IMR-90 (cell line): ENCODE results near the gene ZNF418. TPM values are rescaled to one million over a fixed set of nuclear protein-coding genes. Genes with fewer than 3 reads are reported as not detected.

ENCODE experiments used
- ATAC-seq: fragments of 200-7000 bp; cut with Tn5 transposase; 2 replicates; pipeline ENCODE4 v1.9.1; 2020; ENCODE audit warnings: low read depth, mild to moderate bottlenecking, moderate library complexity
- BruUV-seq: library from RNA; stranded (reverse); fragments of 400-500 nt; replicated peaks from 2 replicates; lab custom pipeline; 2021; lab: Mats Ljungman, UMichigan
- CTCF ChIA-PET: fragments of 300-600 bp; formaldehyde crosslinking; extraction: SDS; loops from one replicate; lab custom pipeline; 2021; ENCODE audit warnings: antibody characterized with exemption; lab: Yijun Ruan, JAX
- POLR2A ChIA-PET: fragments of 300-600 bp; sonication (Branson Sonifier 250); formaldehyde crosslinking; loops from one replicate; lab custom pipeline; 2022; ENCODE audit warnings: antibody characterized with exemption; ENCODE audit not compliant: unreplicated experiment; lab: Charles Lee
- DNase-seq: peaks from one replicate; pipeline ENCODE4 v3.0.0; 2013
- H2AFZ ChIP-seq: replicated peaks from 2 replicates; pipeline ENCODE3; 2013; ENCODE audit warnings: low read length, mild to moderate bottlenecking; ENCODE audit not compliant: poor library complexity
- H2AK5ac ChIP-seq: 2 replicates; pipeline ENCODE4 v1.6.1; 2013; ENCODE audit warnings: low read depth, low read length, inconsistent platforms
- H2AK9ac ChIP-seq: replicated peaks from 2 replicates; pipeline ENCODE3; 2013; ENCODE audit warnings: mild to moderate bottlenecking, low read depth, low read length, moderate library complexity; ENCODE audit not compliant: poor library complexity
- H2BK120ac ChIP-seq: 2 replicates; pipeline ENCODE4 v1.6.1; 2013; ENCODE audit warnings: low read depth, low read length, inconsistent platforms
- H2BK15ac ChIP-seq: 3 replicates; pipeline ENCODE4 v1.6.1; 2013; ENCODE audit warnings: low read depth, low read length, inconsistent platforms
- H2BK20ac ChIP-seq: 2 replicates; pipeline ENCODE4 v1.6.1; 2013; ENCODE audit warnings: low read depth, mild to moderate bottlenecking, inconsistent platforms, low read length, moderate library complexity
- H2BK5ac ChIP-seq: 2 replicates; pipeline ENCODE4 v1.6.1; 2013; ENCODE audit warnings: mild to moderate bottlenecking, low read depth, low read length, inconsistent platforms; ENCODE audit not compliant: poor library complexity, severe bottlenecking
- H3K14ac ChIP-seq: replicated peaks from 2 replicates; pipeline ENCODE4 v1.6.1; 2013; ENCODE audit warnings: low read depth, low read length, inconsistent platforms
- H3K18ac ChIP-seq: 2 replicates; pipeline ENCODE4 v1.6.1; 2013; ENCODE audit warnings: low read depth, low read length, control low read depth
- H3K23ac ChIP-seq: 2 replicates; pipeline ENCODE4 v1.6.1; 2013; ENCODE audit warnings: low read depth, low read length, inconsistent platforms
- H3K27ac ChIP-seq: 2 replicates; pipeline ENCODE4 v1.5.1; 2013; ENCODE audit warnings: mild to moderate bottlenecking, control low read depth, low read length; ENCODE audit not compliant: insufficient read depth
- H3K27me3 ChIP-seq: 2 replicates; pipeline ENCODE4 v1.6.1; 2013; ENCODE audit warnings: low read length; ENCODE audit not compliant: control insufficient read depth, insufficient read depth
- H3K36me3 ChIP-seq: 2 replicates; pipeline ENCODE4 v1.6.1; 2013; ENCODE audit warnings: low read length, mixed read lengths; ENCODE audit not compliant: control insufficient read depth, insufficient read depth
- H3K4ac ChIP-seq: 2 replicates; pipeline ENCODE4 v1.6.1; 2013; ENCODE audit warnings: low read depth, low read length, inconsistent platforms
- H3K4me1 ChIP-seq: 2 replicates; pipeline ENCODE4 v1.6.1; 2013; ENCODE audit warnings: low read length, mixed read lengths; ENCODE audit not compliant: control insufficient read depth, insufficient read depth
- H3K4me2 ChIP-seq: 2 replicates; pipeline ENCODE4 v1.6.1; 2013; ENCODE audit warnings: low read depth, mild to moderate bottlenecking, control low read depth, low read length, moderate library complexity
- H3K4me3 ChIP-seq: 2 replicates; pipeline ENCODE4 v1.5.1; 2013; ENCODE audit warnings: low read depth, mild to moderate bottlenecking, control low read depth, low read length, moderate library complexity; ENCODE audit not compliant: insufficient read depth
- H3K56ac ChIP-seq: 2 replicates; pipeline ENCODE4 v1.6.1; 2013; ENCODE audit warnings: low read length, inconsistent platforms; ENCODE audit not compliant: insufficient read depth; ENCODE audit errors: extremely low read depth
- H3K79me1 ChIP-seq, 2 experiments: 2 replicates each; pipeline ENCODE4 v1.6.1; 2013; ENCODE audit warnings: low read length in 2 of 2, inconsistent platforms in 1 of 2, low read depth in 1 of 2
- H3K9ac ChIP-seq: 2 replicates; pipeline ENCODE4 v1.6.1; 2013; ENCODE audit warnings: low read depth, low read length, control low read depth
- H3K9me1 ChIP-seq: 2 replicates; pipeline ENCODE4 v1.6.1; 2013; ENCODE audit warnings: low read length, inconsistent platforms; ENCODE audit not compliant: insufficient read depth
- H3K9me3 ChIP-seq: 2 replicates; pipeline ENCODE4 v1.6.1; 2013; ENCODE audit warnings: low read length; ENCODE audit not compliant: control insufficient read depth, insufficient read depth
- H4K20me1 ChIP-seq: 2 replicates; pipeline ENCODE4 v1.6.1; 2013; ENCODE audit warnings: low read length, inconsistent platforms; ENCODE audit not compliant: insufficient read depth
- H4K5ac ChIP-seq: 2 replicates; pipeline ENCODE4 v1.6.1; 2013; ENCODE audit warnings: mild to moderate bottlenecking, low read depth, low read length, control low read depth
- H4K8ac ChIP-seq, 2 experiments: 2 replicates each; pipeline ENCODE4 v1.6.1; 2013; ENCODE audit warnings: low read depth in 2 of 2, low read length in 2 of 2, control low read depth in 1 of 2, inconsistent platforms in 1 of 2
- H4K91ac ChIP-seq: 2 replicates; pipeline ENCODE4 v1.6.1; 2013; ENCODE audit warnings: low read depth, low read length, inconsistent platforms; ENCODE audit not compliant: insufficient read depth
- CHD1 ChIP-seq: IDR thresholded peaks from 2 replicates; pipeline ENCODE4 v1.6.1; 2012; ENCODE audit warnings: low read depth, low read length, improper control_type of control experiment
- POLR2A ChIP-seq: IDR thresholded peaks from 2 replicates; pipeline ENCODE4 v1.6.1; 2012; ENCODE audit warnings: mild to moderate bottlenecking, low read depth, low read length
- RAD21 ChIP-seq: IDR thresholded peaks from 2 replicates; pipeline ENCODE4 v1.6.1; 2012; ENCODE audit warnings: low read length, improper control_type of control experiment
- RCOR1 ChIP-seq: IDR thresholded peaks from 2 replicates; pipeline ENCODE4 v1.6.1; 2012; ENCODE audit warnings: mild to moderate bottlenecking, low read length, improper control_type of control experiment; ENCODE audit not compliant: insufficient replicate concordance
- SMC3 ChIP-seq: fragments of 150-350 bp; IDR thresholded peaks from 2 replicates; pipeline ENCODE4 v1.6.1; 2016; ENCODE audit warnings: low read depth, mild to moderate bottlenecking, antibody characterized with exemption, low read length, moderate library complexity
- WGBS, 2 experiments: methylation state at CpG; one replicate each; pipeline versions ENCODE4 v1.1.5 to v1.1.7; 2013; ENCODE audit warnings: missing lambda C conversion rate in 2 of 2; ENCODE audit not compliant: insufficient read length in 1 of 2; ENCODE audit errors: extremely low coverage in 2 of 2; 5-methylcytosine and 5-hydroxymethylcytosine counted together
- dilution Hi-C: fragments of 300-500 bp; cut with HindIII; formaldehyde crosslinking; loops from one replicate; pipeline ENCODE4 v1.14.3; 2018; ENCODE audit warnings: low sequenced_read_pairs; ENCODE audit not compliant: unreplicated experiment
- in situ Hi-C: fragments of 300-500 bp; cut with MboI; formaldehyde crosslinking; loops from 3 replicates; pipeline ENCODE4 v1.14.3; 2019; ENCODE audit warnings: low sequenced_read_pairs, inconsistent platforms, mixed read lengths
- intact Hi-C: fragments of 100-400 bp; cut with micrococcal nuclease; formaldehyde crosslinking; loops from 2 replicates; pipeline ENCODE4 v1.10.0; 2022
- polyA plus RNA-seq, 3 experiments: library from polyadenylated mRNA; depleted of rRNA; stranded (reverse); fragments of >200 nt; gene quantifications; 2 replicates each; pipeline ENCODE4 v1.2.3, GENCODE V29; 2012; ENCODE audit warnings: low replicate concordance in 1 of 3
- total RNA-seq: library from RNA; depleted of rRNA; stranded (reverse); fragments of >200 nt; gene quantifications from 2 replicates; pipeline ENCODE4 v1.2.3, GENCODE V29; 2012
- TF ChIP-seq, protein P1 (sequence below): conservative IDR thresholded peaks from 2 replicates; pipeline ENCODE4 v1.5.1; 2012; ENCODE audit warnings: mild to moderate bottlenecking, low read depth, low read length, improper control_type of control experiment

ZNF418 gene
- total and polyA plus RNA-seq, 2 of the 4 experiments (the other 2 are of a cell fraction): 2.1 to 3.4 TPM

DNA sequence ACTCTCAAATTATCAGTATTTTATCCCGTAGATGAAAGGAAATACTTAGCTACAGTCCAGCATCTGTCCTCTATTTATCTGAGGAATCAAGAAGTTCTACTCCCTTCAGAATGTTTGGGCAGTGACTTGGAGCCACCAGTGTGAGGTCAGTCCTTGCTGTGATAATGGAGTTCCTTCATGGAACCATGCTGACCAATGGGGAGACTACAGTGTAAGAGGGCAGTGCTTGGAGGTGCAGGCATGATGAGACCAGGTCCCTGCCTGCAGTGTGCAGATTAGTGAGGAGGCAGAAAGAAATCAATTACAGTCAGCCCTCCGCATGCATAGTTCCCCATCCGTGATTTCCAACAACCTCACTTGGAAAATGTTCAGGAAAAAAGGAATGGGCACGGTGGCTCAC is 39.2 kb upstream of the ZNF418 start, which contains the start of gene C19orf18:
Gene C19orf18 (minus strand): TSS at position 101 of the 400 bp plus-strand sequence. CDS start 102 bp downstream, outside the sequence.
- Histone ChIP-seq H2BK20ac (no peak within 1 kb of the TSS), H3K14ac (no peak within 1 kb of the TSS), H2AFZ (peak within 1 kb of the TSS; percentile 41), H4K8ac (no peak within 1 kb of the TSS), H3K36me3 (peaks cover 17% of the 10 kb centered on the region), H3K23ac (no peak within 1 kb of the TSS), H3K56ac (no peak within 1 kb of the TSS), H3K4me2 (no peak within 1 kb of the TSS), H3K79me1 (no peaks in the 10 kb centered on the region), H3K4ac (no peak within 1 kb of the TSS), H3K9me3 (peaks cover 89% of the 10 kb centered on the region), H3K27ac (no peak within 1 kb of the TSS), H2BK120ac (no peak within 1 kb of the TSS), H2AK5ac (no peak within 1 kb of the TSS), H3K27me3 (no peaks in the 10 kb centered on the region), H3K18ac (no peak within 1 kb of the TSS), H2AK9ac (no peak within 1 kb of the TSS), H4K20me1 (no peaks in the 10 kb centered on the region), H4K91ac (no peak within 1 kb of the TSS), H3K4me3 (no peak within 1 kb of the TSS), H4K5ac (no peak within 1 kb of the TSS), H3K4me1 (no peaks in the 10 kb centered on the region), H2BK5ac (no peak within 1 kb of the TSS), H3K9me1 (no peaks in the 10 kb centered on the region), H3K9ac (no peak within 1 kb of the TSS), H2BK15ac (no peak within 1 kb of the TSS)
- intact Hi-C loops: no loop called here
- ChIA-PET CTCF (no interaction called here), POLR2A (no interaction called here)
- ATAC-seq (no peak), DNase-seq (no peak)
- BruUV-seq: no TSS peak
- dilution Hi-C loops: no loop called here
- TF ChIP-seq, protein P1, sequence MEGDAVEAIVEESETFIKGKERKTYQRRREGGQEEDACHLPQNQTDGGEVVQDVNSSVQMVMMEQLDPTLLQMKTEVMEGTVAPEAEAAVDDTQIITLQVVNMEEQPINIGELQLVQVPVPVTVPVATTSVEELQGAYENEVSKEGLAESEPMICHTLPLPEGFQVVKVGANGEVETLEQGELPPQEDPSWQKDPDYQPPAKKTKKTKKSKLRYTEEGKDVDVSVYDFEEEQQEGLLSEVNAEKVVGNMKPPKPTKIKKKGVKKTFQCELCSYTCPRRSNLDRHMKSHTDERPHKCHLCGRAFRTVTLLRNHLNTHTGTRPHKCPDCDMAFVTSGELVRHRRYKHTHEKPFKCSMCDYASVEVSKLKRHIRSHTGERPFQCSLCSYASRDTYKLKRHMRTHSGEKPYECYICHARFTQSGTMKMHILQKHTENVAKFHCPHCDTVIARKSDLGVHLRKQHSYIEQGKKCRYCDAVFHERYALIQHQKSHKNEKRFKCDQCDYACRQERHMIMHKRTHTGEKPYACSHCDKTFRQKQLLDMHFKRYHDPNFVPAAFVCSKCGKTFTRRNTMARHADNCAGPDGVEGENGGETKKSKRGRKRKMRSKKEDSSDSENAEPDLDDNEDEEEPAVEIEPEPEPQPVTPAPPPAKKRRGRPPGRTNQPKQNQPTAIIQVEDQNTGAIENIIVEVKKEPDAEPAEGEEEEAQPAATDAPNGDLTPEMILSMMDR: no peak
- TF ChIP-seq SMC3 (no peak), POLR2A (no peak), RCOR1 (no peak), RAD21 (no peak), CHD1 (no peak)
- in situ Hi-C loops: no loop called here
- no CpG with 5 or more reads among the region's 4 CpGs for WGBS, 2 experiments
